GM18951 (cell line): ENCODE data around the gene SPSB3.

ENCODE experiments used
- POLR2A ChIP-seq: IDR thresholded peaks from 4 replicates; pipeline ENCODE4 v1.6.1; 2011; ENCODE audit warnings: mild to moderate bottlenecking; ENCODE audit not compliant: insufficient read length, insufficient read depth; ENCODE audit errors: extremely low read depth
- in situ Hi-C: fragments of 300-500 bp; cut with MboI; formaldehyde crosslinking; loops from one replicate; pipeline ENCODE4 v1.12.0; 2022; ENCODE audit warnings: low sequenced_read_pairs, mixed read lengths, inconsistent platforms; ENCODE audit not compliant: unreplicated experiment

The SPSB3 gene

DNA sequence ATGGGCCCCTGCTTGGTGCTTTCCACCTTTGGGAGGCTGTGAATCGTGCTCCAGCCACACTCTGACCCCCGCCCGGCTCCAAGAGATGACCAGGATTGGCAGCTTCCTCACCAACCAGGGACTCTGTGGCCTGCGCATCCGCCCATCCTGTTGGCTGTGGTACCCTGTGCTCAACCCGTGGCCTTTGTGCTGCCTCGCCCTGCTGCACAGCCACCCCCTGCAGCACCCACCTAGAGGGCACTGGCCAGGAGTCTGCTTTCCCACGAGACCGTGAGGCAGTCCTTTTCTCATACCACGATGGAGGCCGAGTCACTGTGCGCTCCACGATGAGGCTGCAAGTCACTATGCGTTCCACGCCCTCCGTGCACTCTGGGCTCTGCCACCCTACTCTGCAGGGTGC lies 30.4 kb downstream of the SPSB3 start:
- TF ChIP-seq POLR2A = no peak
- in situ Hi-C loops = no loop called here

DNA sequence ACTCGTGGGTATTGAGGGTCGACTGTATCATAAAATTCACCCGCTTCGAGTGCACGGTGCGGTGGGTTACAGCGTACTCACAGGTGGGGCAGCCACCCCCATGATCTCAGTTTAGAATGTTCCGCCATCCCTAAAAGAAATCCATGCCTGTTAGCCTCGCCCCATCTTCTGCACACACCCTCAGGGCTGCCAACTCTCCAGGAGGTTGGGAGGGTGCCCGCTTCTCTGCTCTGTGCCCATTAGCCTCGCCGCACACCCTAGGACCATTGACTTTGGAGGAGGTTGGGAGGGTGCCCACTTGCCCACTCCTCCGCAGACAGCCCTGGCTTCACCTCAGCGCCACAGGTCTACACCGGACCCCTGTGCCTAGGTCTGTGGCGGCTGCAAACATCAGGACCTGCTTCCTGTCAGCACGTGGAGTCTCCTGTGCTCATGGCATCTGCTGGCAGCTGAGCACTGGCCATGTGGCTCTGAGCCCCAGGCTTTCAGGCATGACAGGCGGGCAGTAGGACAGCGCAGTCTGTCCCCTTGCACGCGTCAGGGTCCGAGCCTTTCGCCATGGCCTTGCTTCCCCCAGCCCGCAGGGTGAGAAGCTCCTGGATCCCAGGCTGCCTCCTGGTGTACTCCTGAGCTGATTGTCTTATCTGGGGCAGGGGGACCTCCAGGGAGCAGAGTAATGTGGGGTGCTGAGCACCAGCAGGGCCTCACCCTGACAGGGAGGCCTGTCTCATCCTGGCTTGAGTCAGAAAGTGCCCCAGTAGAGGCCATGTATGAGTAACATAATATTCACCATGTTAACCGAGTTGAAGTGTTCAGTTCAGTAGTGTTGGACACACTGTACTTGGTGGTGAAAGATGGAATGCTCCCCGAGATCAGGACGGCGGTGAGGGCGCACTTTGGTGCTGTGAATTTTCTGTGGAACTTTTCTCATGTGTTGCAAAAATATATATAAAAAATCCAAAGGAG lies 32.9 kb downstream of the SPSB3 start:
- no peak for TF ChIP-seq POLR2A
- in situ Hi-C loops = no loop called here

DNA sequence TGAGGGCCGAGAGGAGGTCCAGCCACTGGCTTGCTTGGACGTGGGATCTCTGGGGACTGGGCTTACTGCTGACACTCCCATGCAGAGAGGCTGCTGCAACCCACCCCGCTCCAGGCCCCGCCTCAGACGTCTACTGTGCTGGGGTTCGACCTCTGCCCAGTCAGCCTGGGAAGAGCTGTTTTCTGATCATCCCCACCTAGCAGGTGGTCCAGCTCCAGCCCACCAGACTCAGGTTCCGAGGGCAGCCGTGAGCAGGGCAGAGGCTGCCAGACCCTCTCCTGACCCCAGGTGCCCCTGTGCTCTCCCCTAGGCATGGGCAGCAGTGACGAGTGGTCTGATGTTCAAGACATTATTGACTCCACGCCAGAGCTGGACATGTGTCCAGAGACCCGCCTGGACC lies 34.4 kb downstream of the SPSB3 start:
- in situ Hi-C loops = no loop called here
- TF ChIP-seq POLR2A = no peak

DNA sequence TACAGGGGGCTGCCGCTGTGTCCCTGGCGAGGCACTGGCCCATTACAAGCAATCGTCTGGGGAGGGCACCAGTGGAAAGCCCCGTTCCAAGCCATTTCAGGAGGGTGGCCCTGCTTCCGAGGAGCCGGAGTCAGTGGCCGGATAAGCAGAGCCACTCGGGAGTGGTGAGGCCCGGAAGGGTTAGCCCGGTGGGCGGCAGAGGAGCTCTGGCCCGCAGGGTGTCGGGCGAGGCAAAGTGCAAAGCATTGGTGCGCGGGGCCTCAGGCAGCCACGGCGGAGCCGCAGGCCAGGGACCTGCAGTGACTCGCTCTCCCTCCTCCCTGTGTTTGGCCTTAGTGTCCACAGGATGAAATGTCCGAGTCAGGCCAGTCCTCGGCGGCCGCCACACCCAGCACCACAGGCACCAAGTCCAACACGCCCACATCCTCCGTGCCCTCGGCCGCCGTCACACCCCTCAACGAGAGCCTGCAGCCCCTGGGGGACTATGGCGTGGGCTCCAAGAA lies 35.6 kb downstream of the SPSB3 start:
- in situ Hi-C loops = no loop called here
- no peak for TF ChIP-seq POLR2A

DNA sequence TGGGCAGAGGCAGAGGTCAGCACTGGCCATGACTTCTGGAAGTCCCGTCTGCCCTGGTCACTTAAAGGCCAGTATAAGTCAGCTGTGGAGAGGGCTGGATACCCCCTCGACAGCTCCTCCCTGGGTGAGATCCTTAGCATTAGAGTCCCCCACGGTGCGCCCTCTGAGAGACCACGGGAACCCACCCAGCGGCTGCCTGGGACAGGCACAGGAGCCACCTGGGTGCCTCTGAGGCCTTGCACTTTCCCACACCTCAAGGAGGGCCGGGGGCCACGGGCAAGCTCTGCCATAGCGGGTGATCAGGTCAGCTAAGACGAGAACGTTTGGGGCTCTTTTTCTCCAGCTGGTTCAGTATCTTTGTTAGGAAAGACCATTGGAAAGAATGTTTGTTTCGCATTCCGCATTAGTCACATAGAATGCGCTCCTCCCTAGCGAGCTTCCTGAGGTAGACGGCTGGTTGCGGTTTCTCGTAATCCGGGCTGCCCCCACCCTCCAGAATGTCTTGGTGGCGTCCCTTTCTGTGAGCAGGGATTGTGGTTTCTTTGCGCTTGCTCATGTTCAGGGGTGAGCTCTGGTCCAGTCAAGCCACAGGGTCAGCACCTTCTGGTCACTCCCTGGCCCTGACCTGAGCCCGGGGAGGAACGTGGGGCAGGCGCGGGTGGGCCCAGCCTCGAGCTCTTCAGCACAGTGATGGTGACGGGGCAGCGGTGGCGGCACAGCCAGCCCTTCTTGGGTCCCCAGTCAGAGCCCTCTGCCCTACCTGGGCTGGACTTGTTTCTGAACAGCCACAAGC lies 36.3 kb downstream of the SPSB3 start:
- in situ Hi-C loops = no loop called here

DNA sequence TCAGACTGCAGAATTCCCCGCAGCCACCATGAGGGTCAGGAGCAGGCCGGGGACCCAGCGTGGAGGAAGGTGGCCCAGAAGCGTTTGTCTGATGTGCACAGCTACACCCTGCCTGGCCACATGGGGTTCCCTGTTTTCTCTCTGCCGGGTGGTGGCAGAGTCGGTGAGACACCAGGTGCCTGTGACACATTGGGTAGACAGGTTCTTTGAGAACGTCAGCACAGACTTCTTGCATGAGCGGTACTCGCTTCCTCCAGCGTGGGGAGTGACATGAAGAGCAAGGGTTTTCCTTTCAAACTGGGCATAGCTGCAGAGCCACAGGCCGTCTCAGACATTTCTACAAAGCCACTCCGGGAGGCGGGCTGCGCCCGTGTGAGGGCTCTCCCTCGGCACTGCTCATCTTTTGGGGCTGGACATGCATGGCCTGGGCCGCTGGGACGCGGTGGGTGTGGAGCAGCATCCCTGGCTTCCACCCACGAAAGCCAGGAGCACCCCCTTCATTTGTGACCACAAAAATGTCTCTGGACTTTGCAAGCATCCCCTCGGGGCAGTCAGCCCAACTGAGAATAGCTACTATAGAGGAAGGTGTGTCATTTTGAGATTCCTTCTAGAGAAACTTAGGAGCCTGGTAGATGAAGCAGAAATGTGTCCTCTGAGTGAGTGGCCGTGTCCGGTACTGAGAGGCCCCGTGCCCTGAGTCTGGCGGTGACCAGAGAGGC lies 37.0 kb downstream of the SPSB3 start:
- no peak for TF ChIP-seq POLR2A
- in situ Hi-C loops = no loop called here

More for the DNA sequence above, 36.3 kb downstream of the SPSB3 start:
- TF ChIP-seq POLR2A = no peak

DNA sequence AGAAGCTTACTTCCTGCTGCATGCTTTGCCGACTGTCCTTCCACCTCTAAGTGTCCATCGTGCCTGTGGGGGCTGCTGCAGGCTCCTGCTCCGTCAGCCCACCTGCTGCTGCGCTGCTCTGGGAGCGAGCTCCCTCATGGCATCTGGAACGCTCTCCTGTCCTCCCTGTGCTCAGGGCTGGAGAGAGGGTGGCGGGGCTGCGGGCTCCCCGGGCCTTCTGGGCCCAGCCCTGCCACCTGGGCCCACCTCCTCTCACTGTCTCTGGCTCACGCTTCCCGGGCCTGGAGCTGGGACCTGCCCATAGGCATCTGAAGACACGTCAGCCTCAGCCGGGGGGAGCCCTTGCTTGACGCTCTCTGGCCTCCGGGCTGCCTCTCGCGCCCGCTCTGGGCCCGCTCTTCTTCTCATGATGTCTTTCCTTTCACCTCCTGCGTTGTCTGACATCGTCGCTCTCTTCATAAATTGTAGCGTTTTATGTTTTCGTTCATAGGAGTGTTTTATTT lies 38.0 kb downstream of the SPSB3 start:
- in situ Hi-C loops = no loop called here
- no peak for TF ChIP-seq POLR2A

DNA sequence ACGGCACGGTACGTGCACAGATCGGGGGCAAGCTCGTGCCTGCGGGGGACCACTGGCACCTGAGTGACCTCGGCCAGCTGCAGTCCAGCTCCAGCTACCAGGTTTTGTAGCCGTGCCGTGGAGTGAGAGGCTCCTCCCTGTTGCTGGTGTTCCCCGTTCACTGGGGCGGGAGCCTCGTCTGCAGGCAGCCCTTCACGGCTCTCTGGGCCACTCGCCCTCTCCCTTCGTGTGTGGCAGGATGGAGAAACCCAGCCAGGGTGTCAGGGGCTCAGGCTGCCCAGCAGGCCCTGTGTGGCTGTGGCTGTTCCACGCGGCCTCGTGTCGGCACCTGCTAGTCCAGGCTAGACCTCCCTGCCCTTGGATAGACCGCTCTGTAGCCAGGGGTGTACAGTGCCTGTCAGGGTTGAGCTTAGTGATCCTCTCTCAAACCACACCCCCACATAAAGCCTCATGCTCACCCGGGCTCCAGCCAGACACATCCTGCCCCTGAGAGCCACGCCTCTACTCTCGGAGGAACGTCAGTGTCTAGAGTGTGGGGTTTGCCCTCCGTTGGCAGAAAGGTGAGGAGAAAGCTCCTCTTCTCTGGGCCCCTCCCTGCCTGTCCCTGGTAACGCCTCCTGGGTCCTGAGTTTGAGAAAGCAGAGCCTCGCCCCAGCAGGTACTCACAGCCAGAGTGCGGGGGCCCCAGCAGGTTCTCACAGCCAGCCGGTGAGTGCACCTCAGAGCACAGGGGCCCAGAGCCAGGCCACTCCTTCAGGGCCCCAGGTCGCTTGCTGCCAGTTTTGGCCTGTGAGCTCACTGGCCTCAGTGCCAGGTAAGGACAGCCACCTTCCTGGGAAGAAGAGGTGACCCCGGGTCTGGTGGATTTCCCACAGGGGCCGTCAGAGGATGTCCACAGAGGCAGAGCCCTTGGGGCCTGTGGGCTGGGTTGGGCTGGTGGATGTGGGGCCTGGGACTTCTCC lies 38.7 kb downstream of the SPSB3 start:
- in situ Hi-C loops = no loop called here
- no peak for TF ChIP-seq POLR2A

DNA sequence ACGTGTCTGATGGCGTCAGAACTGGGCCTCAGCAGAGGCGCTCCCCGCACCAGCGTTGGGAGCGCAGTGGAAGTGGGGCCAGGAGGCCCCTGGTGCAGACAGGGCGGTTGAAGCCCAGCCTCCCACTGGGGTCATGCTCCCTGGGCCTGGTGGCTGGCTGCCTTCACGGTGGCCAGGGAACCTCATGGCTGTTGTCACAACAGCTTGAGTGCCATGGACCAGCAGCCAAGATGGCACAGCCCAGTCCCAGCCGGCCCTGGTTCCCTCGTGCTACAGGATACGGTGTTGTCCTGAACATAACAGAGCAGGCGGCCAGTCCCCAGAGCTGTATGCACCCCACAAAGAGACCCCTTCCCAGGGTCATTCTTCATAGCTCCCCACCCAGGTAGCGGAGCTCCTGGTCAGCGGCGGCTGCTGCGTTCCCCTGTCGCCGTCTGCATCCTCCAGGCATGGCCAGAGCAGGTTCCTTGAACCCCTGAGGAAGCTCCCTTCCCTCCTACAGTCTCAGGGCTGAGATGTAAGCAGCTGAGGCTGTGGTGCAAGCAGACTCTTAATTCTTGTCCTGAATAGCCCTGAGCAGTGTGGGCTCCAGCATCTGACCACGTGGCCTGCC lies 40.7 kb downstream of the SPSB3 start:
- TF ChIP-seq POLR2A = no peak
- in situ Hi-C loops = no loop called here

DNA sequence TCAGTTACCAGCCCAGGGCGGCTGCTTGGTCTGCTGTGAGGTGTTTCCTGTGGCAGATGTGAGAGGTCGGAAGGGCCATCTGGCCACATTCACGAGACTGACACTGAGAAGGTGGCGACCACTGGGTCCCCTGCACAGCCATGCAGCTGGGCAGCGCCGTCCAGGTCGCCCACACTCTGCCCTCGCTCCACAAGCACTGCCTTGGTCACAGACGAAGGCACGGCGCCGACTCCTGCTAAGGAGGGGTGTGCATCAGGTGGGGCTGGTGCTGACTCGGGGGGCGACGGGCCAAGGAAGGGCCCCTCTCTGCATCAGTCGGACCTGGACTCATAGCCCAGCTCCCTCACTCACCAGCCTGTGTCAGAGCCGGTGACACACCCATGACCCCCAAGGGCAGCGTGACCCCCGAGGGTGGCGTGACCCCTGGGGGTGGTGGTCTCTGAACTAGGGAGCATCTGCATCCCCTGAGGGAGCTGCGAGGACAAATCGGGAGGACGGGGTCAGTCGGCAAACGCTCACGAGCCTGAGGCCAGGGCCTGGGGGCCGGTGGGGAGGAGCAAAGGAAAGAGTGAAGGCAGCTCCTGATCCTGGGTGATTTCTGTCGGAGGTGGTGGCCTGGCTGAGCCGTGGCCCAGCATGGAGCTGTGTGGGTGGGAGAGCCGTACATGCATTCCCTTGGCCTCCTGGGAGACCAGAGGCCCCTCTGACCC lies 41.4 kb downstream of the SPSB3 start:
- in situ Hi-C loops = no loop called here
- TF ChIP-seq POLR2A = no peak

DNA sequence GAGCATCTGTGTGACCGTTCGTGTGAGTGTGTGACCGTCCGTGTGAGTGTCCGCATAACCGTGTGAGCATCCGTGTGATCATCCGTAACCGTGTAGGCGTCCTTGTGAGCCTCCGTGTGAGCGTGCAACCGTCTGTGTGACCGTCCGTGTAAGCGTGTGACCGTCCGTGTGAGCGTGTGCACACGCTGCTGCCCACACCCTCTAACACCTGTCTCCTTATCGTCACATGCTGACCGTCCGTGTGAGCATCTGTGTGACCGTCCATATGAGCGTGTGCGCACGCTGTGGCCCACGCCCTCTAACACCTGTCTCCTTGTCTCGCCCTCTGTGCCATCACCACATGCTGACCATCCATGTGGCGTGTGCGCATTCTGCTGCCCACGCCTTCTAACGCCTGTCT lies 42.1 kb downstream of the SPSB3 start:
- no peak for TF ChIP-seq POLR2A

More for the DNA sequence above, 42.1 kb downstream of the SPSB3 start:
- in situ Hi-C loops = no loop called here
